ENCODE measurements around the gene PM20D1. TPM values are rescaled to one million over a fixed set of nuclear protein-coding genes. Genes with fewer than 3 reads are reported as not detected.
"Not testable (repeated sequence)": the region's sequence is repeated elsewhere in the genome, so short reads cannot be mapped to it uniquely, and the experiment has no call there.

Gene PM20D1
- not detected for total RNA-seq

- no peaks in the 10 kb centered on the region for H3K27me3 ChIP-seq
- no peaks in the 10 kb centered on the region for H3K36me3 ChIP-seq
- TF ChIP-seq POLR2A (IDR thresholded peaks at IDR 0.05) (peak in 1 of 2 donors; percentile 51), CTCF (IDR thresholded peaks at IDR 0.05 in 4 of 5, conservative IDR thresholded peaks at IDR 0.05 in 1 of 5) (no peak)
- ATAC-seq (peak; percentile 91 to 97), DNase-seq (peak; percentile 50 to 63)
- no peaks in the 10 kb centered on the region for H3K4me1 ChIP-seq
- in situ Hi-C loops (cut with MboI; ENCODE audit: low sequenced_read_pairs in 4 of 4), result no loop called here
- H3K27ac ChIP-seq, result no peak within 1 kb of the TSS
- H3K9me3 ChIP-seq, result no peaks in the 10 kb centered on the region
- intact Hi-C loops (cut with DNase I; ENCODE audit: low total_unique reads), result no loop called here
- H3K4me3 ChIP-seq, result peak within 1 kb of the TSS; percentile 34 to 52 (median 46)
Measured at GRCh38 chr1:205849619-205850355, at the start of gene PM20D1. Gene PM20D1, minus strand, starts transcription at chr1:205850132. Its CDS starts 60 bp downstream, at chr1:205850072.

- no peak overlapping the region for H3K4me3 ChIP-seq
- in situ Hi-C loops (cut with MboI; ENCODE audit: low sequenced_read_pairs in 4 of 4) (no loop called here), intact Hi-C loops (cut with DNase I; ENCODE audit: low total_unique reads) (no loop called here)
- TF ChIP-seq POLR2A (IDR thresholded peaks at IDR 0.05), result no peak
- TF ChIP-seq CTCF (IDR thresholded peaks at IDR 0.05 in 4 of 5, conservative IDR thresholded peaks at IDR 0.05 in 1 of 5), result no peak
- H3K27me3 ChIP-seq, result no peaks in the 10 kb centered on the region
- no peaks in the 10 kb centered on the region for H3K9me3 ChIP-seq
- DNase-seq (no peak), ATAC-seq (no peak)
- no peaks in the 10 kb centered on the region for H3K36me3 ChIP-seq
- no peaks in the 10 kb centered on the region for H3K4me1 ChIP-seq
- no peak overlapping the region for H3K27ac ChIP-seq
Measured at GRCh38 chr1:205896351-205896750, 46.4 kb upstream of the PM20D1 start.

GRCh38 chr1:205894119-205894518, 44.2 kb upstream of the PM20D1 start:
- intact Hi-C loops (cut with DNase I; ENCODE audit: low total_unique reads), result not testable (repeated sequence)

GRCh38 chr1:205892175-205892574, 42.2 kb upstream of the PM20D1 start:
- intact Hi-C loops (cut with DNase I; ENCODE audit: low total_unique reads); H3K27ac ChIP-seq; ATAC-seq; H3K4me1 ChIP-seq; DNase-seq; in situ Hi-C loops (cut with MboI; ENCODE audit: low sequenced_read_pairs in 4 of 4); H3K4me3 ChIP-seq; H3K36me3 ChIP-seq; H3K27me3 ChIP-seq; H3K9me3 ChIP-seq: not testable (repeated sequence)

More at GRCh38 chr1:205894119-205894518, 44.2 kb upstream of the PM20D1 start:
- H3K36me3 ChIP-seq; ATAC-seq; H3K27me3 ChIP-seq; H3K9me3 ChIP-seq; H3K27ac ChIP-seq; H3K4me3 ChIP-seq; DNase-seq; H3K4me1 ChIP-seq; in situ Hi-C loops (cut with MboI; ENCODE audit: low sequenced_read_pairs in 4 of 4): not testable (repeated sequence)

- H3K27me3 ChIP-seq; ATAC-seq; in situ Hi-C loops (cut with MboI; ENCODE audit: low sequenced_read_pairs in 4 of 4); H3K36me3 ChIP-seq; H3K4me3 ChIP-seq; H3K9me3 ChIP-seq; intact Hi-C loops (cut with DNase I; ENCODE audit: low total_unique reads); H3K4me1 ChIP-seq; H3K27ac ChIP-seq; DNase-seq: not testable (repeated sequence)
Measured at GRCh38 chr1:205891481-205891880, 41.5 kb upstream of the PM20D1 start.

- H3K9me3 ChIP-seq; H3K27me3 ChIP-seq; DNase-seq; H3K36me3 ChIP-seq; H3K4me3 ChIP-seq; in situ Hi-C loops (cut with MboI; ENCODE audit: low sequenced_read_pairs in 4 of 4); H3K27ac ChIP-seq; H3K4me1 ChIP-seq; ATAC-seq; intact Hi-C loops (cut with DNase I; ENCODE audit: low total_unique reads): not testable (repeated sequence)
Measured at GRCh38 chr1:205890631-205891030, 40.7 kb upstream of the PM20D1 start.

- ATAC-seq; H3K4me1 ChIP-seq; H3K4me3 ChIP-seq; DNase-seq; H3K27ac ChIP-seq; in situ Hi-C loops (cut with MboI; ENCODE audit: low sequenced_read_pairs in 4 of 4); H3K36me3 ChIP-seq; intact Hi-C loops (cut with DNase I; ENCODE audit: low total_unique reads); H3K9me3 ChIP-seq; H3K27me3 ChIP-seq: not testable (repeated sequence)
Measured at GRCh38 chr1:205889706-205890105, 39.8 kb upstream of the PM20D1 start.

GRCh38 chr1:205889006-205889405, 39.1 kb upstream of the PM20D1 start:
- H3K9me3 ChIP-seq; H3K36me3 ChIP-seq; H3K4me1 ChIP-seq; H3K27me3 ChIP-seq; intact Hi-C loops (cut with DNase I; ENCODE audit: low total_unique reads); H3K4me3 ChIP-seq; in situ Hi-C loops (cut with MboI; ENCODE audit: low sequenced_read_pairs in 4 of 4); ATAC-seq; DNase-seq; H3K27ac ChIP-seq: not testable (repeated sequence)

Data from gastrocnemius medialis (tissue), 4 donors.